Activated CD8-positive, alpha-beta memory T cell treated with anti-CD3 and anti-CD28 coated beads for 4 hours (primary cell): ENCODE measurements around the gene ESRRA.

Source experiments
- DNase-seq, 2 donors: peaks; one replicate each; pipeline ENCODE4 v3.0.0-alpha.2; 2020; ENCODE audit warnings: low read depth in 2 of 2

ESRRA gene

GRCh38 chr11:64331569-64332371 is 26.4 kb downstream of the ESRRA start:
- peak; percentile 44 to 46 for DNase-seq

- DNase-seq, result no peak
Observed at GRCh38 chr11:64333556-64333955, 28.2 kb downstream of the ESRRA start.

GRCh38 chr11:64334764-64335735 is 29.7 kb downstream of the ESRRA start:
- no peak for DNase-seq

GRCh38 chr11:64337538-64338249 is 32.4 kb downstream of the ESRRA start:
- no peak for DNase-seq

- no peak for DNase-seq
Observed at GRCh38 chr11:64338716-64339115, 33.4 kb downstream of the ESRRA start.

GRCh38 chr11:64339286-64339685 is 34.0 kb downstream of the ESRRA start:
- DNase-seq, result no peak

- DNase-seq, result peak; percentile 71 to 75
Observed at GRCh38 chr11:64339754-64340408, 34.6 kb downstream of the ESRRA start, which contains the start of gene CCDC88B. CCDC88B (plus strand) TSS chr11:64340204; CDS start chr11:64340267, 63 bp downstream.

- peak; percentile 63 to 70 for DNase-seq
Observed at GRCh38 chr11:64340671-64341335, 35.5 kb downstream of the ESRRA start.

GRCh38 chr11:64341429-64341828 is 36.1 kb downstream of the ESRRA start:
- no peak for DNase-seq

- peak; percentile 73 to 76 for DNase-seq
Observed at GRCh38 chr11:64341851-64342791, 36.8 kb downstream of the ESRRA start.

- DNase-seq, result no peak
Observed at GRCh38 chr11:64342869-64343745, 37.8 kb downstream of the ESRRA start.

GRCh38 chr11:64343767-64344559 is 38.6 kb downstream of the ESRRA start:
- no peak for DNase-seq

GRCh38 chr11:64344787-64345186 is 39.5 kb downstream of the ESRRA start:
- DNase-seq, result no peak

GRCh38 chr11:64347193-64347867 is 42.0 kb downstream of the ESRRA start:
- DNase-seq, result no peak

- DNase-seq, result no peak
Observed at GRCh38 chr11:64348383-64349024, 43.2 kb downstream of the ESRRA start.

GRCh38 chr11:64349025-64349387 is 43.7 kb downstream of the ESRRA start:
- no peak for DNase-seq

- DNase-seq, result no peak
Observed at GRCh38 chr11:64349404-64349803, 44.1 kb downstream of the ESRRA start.
